GM23338 (cell line): Measurements from ENCODE around the gene ADCK2.

Experiments
- CREB1 ChIP-seq: fragments of 250-450 bp; sonication (Bioruptor Pico); IDR thresholded peaks from 2 replicates; pipeline ENCODE4 v1.5.0; 2020; ENCODE audit warnings: low read depth, mild to moderate bottlenecking, moderate library complexity
- CTCF ChIP-seq, 2 experiments: fragments of 200-600 bp in 1 of 2; sonication (generic) in 1 of 2; conservative IDR thresholded peaks; 2 replicates each; pipeline versions ENCODE4 v1.5.1 to v1.6.1; 2016 to 2017; ENCODE audit warnings: antibody characterized with exemption in 2 of 2, low read depth in 2 of 2, mild to moderate bottlenecking in 2 of 2, moderate library complexity in 1 of 2
- REST ChIP-seq: IDR thresholded peaks from one replicate; pipeline ENCODE4 v1.6.1; 2018; ENCODE audit warnings: antibody characterized with exemption; ENCODE audit not compliant: unreplicated experiment

- no peak for TF ChIP-seq CTCF (conservative IDR thresholded peaks at IDR 0.05; ENCODE audit: low read depth in 2 of 2)
- TF ChIP-seq CREB1 (CRISPR knock-in tag) = no peak
- TF ChIP-seq REST = no peak
These were observed 3.0 kb downstream of the ADCK2 start for GRCh38 chr7:140675726-140676125.
